Gastrocnemius medialis (tissue), 4 donors: ENCODE results near the gene KIAA2012. TPM values are rescaled to one million over a fixed set of nuclear protein-coding genes. Genes with fewer than 3 reads are reported as not detected.

Source experiments
- ATAC-seq, 2 donors: fragments of 150-250 bp; one replicate each; pipeline ENCODE4 v1.9.1; 2016
- DNase-seq, 2 donors: peaks; one replicate each; pipeline ENCODE4 v3.0.0-alpha.2; 2019
- H3K27ac ChIP-seq, 4 donors: fragments of 200-600 bp; sonication (generic); 1 replicate in 1 of 4; 2 replicates in 3 of 4; pipeline ENCODE4 v1.5.1; 2016 to 2018; ENCODE audit warnings: mild to moderate bottlenecking in 2 of 4, moderate library complexity in 1 of 4
- H3K27me3 ChIP-seq, 3 donors: fragments of 200-600 bp; sonication (generic) in 2 of 3; 1 replicate in 1 of 3; 2 replicates in 2 of 3; pipeline versions ENCODE4 v1.5.1 to v1.6.0; 2016 to 2019; ENCODE audit warnings: mild to moderate bottlenecking in 1 of 3, moderate library complexity in 1 of 3
- H3K36me3 ChIP-seq, 2 donors: fragments of 200-600 bp; sonication (generic) in 1 of 2; one replicate each; pipeline ENCODE4 v1.5.1; 2017 to 2018
- H3K4me1 ChIP-seq, 2 donors: fragments of 200-600 bp; sonication (generic) in 1 of 2; one replicate each; pipeline ENCODE4 v1.5.1; 2016 to 2017; ENCODE audit warnings: mild to moderate bottlenecking in 2 of 2
- H3K4me3 ChIP-seq, 4 donors: fragments of 200-600 bp; sonication (generic) in 3 of 4; 1 replicate in 1 of 4; 2 replicates in 3 of 4; pipeline ENCODE4 v1.5.1; 2016 to 2019; ENCODE audit warnings: mild to moderate bottlenecking in 2 of 4
- H3K9me3 ChIP-seq, 3 donors: fragments of 200-600 bp; sonication (generic) in 2 of 3; 1 replicate in 1 of 3; 2 replicates in 2 of 3; pipeline ENCODE4 v1.5.1; 2016 to 2019
- POLR2A ChIP-seq, 2 donors: fragments of 450-650 bp; IDR thresholded peaks; one replicate each; pipeline ENCODE4 v1.6.1; 2017; ENCODE audit warnings: antibody characterized with exemption in 2 of 2, mild to moderate bottlenecking in 2 of 2, moderate library complexity in 2 of 2
- in situ Hi-C, 4 donors: fragments of 200-750 bp; cut with MboI; loops; one replicate each; pipeline versions ENCODE4 v1.15.0 to v1.8.0; 2017; ENCODE audit warnings: low sequenced_read_pairs in 4 of 4
- intact Hi-C: fragments of 100-400 bp; cut with DNase I; formaldehyde crosslinking; loops from one replicate; pipeline ENCODE4 v1.15.1; 2023; ENCODE audit warnings: low total_unique reads
- total RNA-seq, 4 donors: library from RNA; depleted of rRNA; stranded (reverse); fragments of >200 nt; gene quantifications; one replicate each; pipeline versions ENCODE4 v1.1.0 to v1.2.3, GENCODE V29; 2016
- TF ChIP-seq, protein P1 (sequence below), 5 experiments: fragments of 450-650 bp in 3 of 5; fragments of 200-600 bp in 2 of 5; sonication (generic) in 2 of 5; IDR thresholded peaks in 4 of 5; conservative IDR thresholded peaks in 1 of 5; 1 replicate in 4 of 5; 2 replicates in 1 of 5; pipeline ENCODE4 v1.5.1; 2016 to 2019; ENCODE audit warnings: antibody characterized with exemption in 5 of 5, mild to moderate bottlenecking in 3 of 5, moderate library complexity in 3 of 5

Gene KIAA2012
- total RNA-seq, result not detected

DNA sequence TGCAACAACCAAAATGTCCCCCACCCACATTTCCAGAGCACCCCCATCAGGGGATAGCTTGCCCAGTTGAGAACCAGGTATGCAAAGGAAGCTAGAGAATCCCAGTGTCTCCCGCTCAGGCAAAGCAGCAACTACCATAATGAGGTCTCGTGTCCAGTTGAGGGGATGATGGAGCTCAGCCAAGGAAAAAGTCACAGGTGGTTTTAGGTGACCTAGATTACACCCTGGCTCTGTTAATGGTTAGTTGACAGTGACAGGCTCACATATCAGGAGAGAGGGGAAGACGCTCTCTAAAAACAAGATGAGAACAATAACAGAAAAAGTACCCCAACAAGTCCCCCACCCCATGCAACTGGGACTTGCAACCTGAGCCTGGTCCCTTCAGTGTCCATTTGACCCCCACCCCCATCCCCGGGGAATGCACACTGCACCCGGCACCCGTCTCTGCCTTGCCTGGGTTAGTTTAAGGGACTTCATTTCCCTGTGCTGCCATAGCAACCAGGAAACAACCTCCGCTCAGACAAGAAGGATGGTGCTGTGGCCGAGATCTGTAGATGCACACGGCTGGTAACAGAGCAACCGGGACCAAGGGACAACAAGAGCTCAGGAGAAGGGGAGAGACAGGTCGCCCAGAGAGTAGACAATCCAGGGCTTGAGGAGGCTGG lies at the start of gene KIAA2012:
Gene KIAA2012, plus strand, starts transcription at position 519 of the 665 bp plus-strand sequence. CDS start 373 bp downstream, outside the sequence.
- DNase-seq, result no peak
- H3K27ac ChIP-seq, result no peak within 1 kb of the TSS
- intact Hi-C loops, result no loop called here
- no peak within 1 kb of the TSS for H3K4me3 ChIP-seq
- in situ Hi-C loops, result no loop called here
- no peaks in the 10 kb centered on the region for H3K9me3 ChIP-seq
- H3K27me3 ChIP-seq, result no peaks in the 10 kb centered on the region
- H3K4me1 ChIP-seq, result peaks cover 8 to 19% of the 10 kb centered on the region in 2 donors
- TF ChIP-seq, protein P1, sequence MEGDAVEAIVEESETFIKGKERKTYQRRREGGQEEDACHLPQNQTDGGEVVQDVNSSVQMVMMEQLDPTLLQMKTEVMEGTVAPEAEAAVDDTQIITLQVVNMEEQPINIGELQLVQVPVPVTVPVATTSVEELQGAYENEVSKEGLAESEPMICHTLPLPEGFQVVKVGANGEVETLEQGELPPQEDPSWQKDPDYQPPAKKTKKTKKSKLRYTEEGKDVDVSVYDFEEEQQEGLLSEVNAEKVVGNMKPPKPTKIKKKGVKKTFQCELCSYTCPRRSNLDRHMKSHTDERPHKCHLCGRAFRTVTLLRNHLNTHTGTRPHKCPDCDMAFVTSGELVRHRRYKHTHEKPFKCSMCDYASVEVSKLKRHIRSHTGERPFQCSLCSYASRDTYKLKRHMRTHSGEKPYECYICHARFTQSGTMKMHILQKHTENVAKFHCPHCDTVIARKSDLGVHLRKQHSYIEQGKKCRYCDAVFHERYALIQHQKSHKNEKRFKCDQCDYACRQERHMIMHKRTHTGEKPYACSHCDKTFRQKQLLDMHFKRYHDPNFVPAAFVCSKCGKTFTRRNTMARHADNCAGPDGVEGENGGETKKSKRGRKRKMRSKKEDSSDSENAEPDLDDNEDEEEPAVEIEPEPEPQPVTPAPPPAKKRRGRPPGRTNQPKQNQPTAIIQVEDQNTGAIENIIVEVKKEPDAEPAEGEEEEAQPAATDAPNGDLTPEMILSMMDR (IDR thresholded peaks at IDR 0.05 in 4 of 5, conservative IDR thresholded peaks at IDR 0.05 in 1 of 5), result no peak
- TF ChIP-seq POLR2A (IDR thresholded peaks at IDR 0.05), result no peak
- no peaks in the 10 kb centered on the region for H3K36me3 ChIP-seq
- no peak for ATAC-seq

DNA sequence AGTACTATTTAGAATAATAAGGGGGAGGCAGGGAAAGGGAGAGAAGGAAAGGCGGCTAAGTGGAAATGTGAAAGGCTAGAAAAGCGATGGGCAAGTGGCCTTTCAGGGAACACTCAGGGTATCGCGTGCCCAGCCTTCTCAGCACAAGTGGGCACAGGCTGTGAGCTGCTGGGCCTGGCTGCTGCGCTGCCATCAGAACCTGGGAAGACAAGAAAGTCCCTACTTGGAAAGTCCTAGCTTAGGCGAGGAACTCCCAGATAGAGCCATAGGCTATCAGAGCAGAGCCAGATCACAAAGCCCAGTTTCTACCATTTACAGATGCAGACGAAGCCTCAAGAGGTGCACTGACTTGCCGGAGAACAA lies 49.2 kb upstream of the KIAA2012 start:
- DNase-seq, result no peak
- intact Hi-C loops, result no loop called here
- H3K4me3 ChIP-seq, result no peak overlapping the region
- H3K4me1 ChIP-seq, result peaks cover 20 to 27% of the 10 kb centered on the region in 2 donors
- ATAC-seq, result no peak
- H3K27ac ChIP-seq, result peak overlapping the region in 1 of 4 donors; percentile 26
- H3K36me3 ChIP-seq, result no peaks in the 10 kb centered on the region
- H3K27me3 ChIP-seq, result no peaks in the 10 kb centered on the region
- in situ Hi-C loops, result no loop called here
- no peak for TF ChIP-seq POLR2A (IDR thresholded peaks at IDR 0.05)
- TF ChIP-seq, protein P1 (IDR thresholded peaks at IDR 0.05 in 4 of 5, conservative IDR thresholded peaks at IDR 0.05 in 1 of 5), result no peak
- no peaks in the 10 kb centered on the region for H3K9me3 ChIP-seq

DNA sequence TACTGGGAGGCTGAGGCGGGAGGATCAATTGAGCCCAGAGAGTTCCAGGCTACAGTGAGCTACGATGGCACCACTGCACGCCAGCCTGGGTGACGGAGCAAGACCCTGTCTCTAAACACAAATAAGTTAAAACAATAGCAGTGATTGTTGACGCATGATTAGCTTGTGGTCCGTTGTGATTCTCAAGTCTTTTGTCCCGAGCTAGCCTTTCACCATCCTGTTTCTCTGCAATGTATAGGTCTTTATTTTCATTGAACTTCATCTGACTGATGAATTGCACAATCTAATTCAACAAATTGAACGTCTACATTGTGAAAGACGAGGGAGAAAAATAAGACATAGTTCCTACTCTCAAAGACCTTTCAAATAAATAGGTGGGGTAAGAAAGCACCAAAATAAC lies 48.2 kb upstream of the KIAA2012 start:
- no peaks in the 10 kb centered on the region for H3K9me3 ChIP-seq
- no peaks in the 10 kb centered on the region for H3K36me3 ChIP-seq
- DNase-seq, result no peak
- ATAC-seq, result no peak
- in situ Hi-C loops, result no loop called here
- H3K27ac ChIP-seq, result no peak overlapping the region
- intact Hi-C loops, result no loop called here
- TF ChIP-seq POLR2A (IDR thresholded peaks at IDR 0.05), result no peak
- TF ChIP-seq, protein P1 (IDR thresholded peaks at IDR 0.05 in 4 of 5, conservative IDR thresholded peaks at IDR 0.05 in 1 of 5), result no peak
- no peaks in the 10 kb centered on the region for H3K27me3 ChIP-seq
- peaks cover 15 to 17% of the 10 kb centered on the region in 2 donors for H3K4me1 ChIP-seq
- no peak overlapping the region for H3K4me3 ChIP-seq

DNA sequence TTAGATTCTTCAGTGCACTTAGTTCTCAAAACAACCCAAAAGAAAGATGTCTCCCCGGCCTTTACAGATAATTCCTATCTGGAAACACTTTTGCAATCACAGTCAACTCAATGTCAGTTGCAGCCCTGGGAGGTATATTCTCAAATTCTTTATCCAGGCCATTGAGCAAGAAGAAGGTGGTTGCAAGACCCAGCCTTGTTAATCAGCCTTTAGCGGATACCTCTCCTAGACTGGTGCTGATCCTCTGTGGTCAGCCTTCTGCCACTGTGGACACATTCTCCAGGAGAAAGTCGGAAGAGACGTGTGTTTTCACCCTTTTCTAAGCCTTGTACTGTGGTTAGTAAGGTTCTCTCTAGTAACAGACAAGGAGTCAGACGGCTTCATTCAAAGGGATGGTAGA lies 47.2 kb upstream of the KIAA2012 start:
- Histone ChIP-seq H3K36me3 (no peaks in the 10 kb centered on the region), H3K4me3 (no peak overlapping the region), H3K27ac (no peak overlapping the region), H3K4me1 (peaks cover 11 to 13% of the 10 kb centered on the region in 2 donors), H3K9me3 (no peaks in the 10 kb centered on the region), H3K27me3 (no peaks in the 10 kb centered on the region)
- no peak for TF ChIP-seq POLR2A (IDR thresholded peaks at IDR 0.05)
- TF ChIP-seq, protein P1 (IDR thresholded peaks at IDR 0.05 in 4 of 5, conservative IDR thresholded peaks at IDR 0.05 in 1 of 5), result no peak
- ATAC-seq, result no peak
- in situ Hi-C loops (no loop called here), intact Hi-C loops (no loop called here)
- DNase-seq, result no peak

DNA sequence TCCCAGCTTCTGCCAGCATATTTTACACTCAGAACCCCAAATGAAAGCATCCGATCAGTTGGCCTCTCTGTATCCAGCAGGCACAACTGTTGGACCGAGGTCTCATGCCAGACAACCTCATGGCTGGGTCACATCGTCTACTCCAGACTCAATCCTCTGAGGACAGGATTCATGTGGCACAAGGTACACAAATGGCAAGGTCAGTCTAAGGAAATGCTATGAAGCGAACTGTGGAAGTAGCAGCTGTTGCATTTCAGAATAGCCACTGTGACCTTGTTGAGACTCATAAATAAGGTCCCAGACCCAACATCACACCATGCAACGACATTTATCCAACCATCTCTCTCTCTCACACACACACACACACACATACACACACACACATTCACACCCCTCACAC lies 46.5 kb upstream of the KIAA2012 start:
- Histone ChIP-seq H3K27ac (peak overlapping the region; percentile 11 to 61 (median 31)), H3K9me3 (no peaks in the 10 kb centered on the region)
- in situ Hi-C loops, result no loop called here

More for the DNA sequence above, 46.5 kb upstream of the KIAA2012 start:
- Histone ChIP-seq H3K27me3 (no peaks in the 10 kb centered on the region), H3K36me3 (no peaks in the 10 kb centered on the region), H3K4me3 (no peak overlapping the region), H3K4me1 (peaks cover 11 to 14% of the 10 kb centered on the region in 2 donors)
- intact Hi-C loops, result no loop called here
- TF ChIP-seq, protein P1 (IDR thresholded peaks at IDR 0.05 in 4 of 5, conservative IDR thresholded peaks at IDR 0.05 in 1 of 5), result no peak
- TF ChIP-seq POLR2A (IDR thresholded peaks at IDR 0.05), result no peak
- DNase-seq, result no peak
- ATAC-seq, result peak; percentile 41 to 58
